SK-N-MC (cell line): Measurements from ENCODE around the gene TTBK1.

Experiments used
- EZH2 ChIP-seq: fragments of 200-600 bp; sonication (generic); IDR thresholded peaks from one replicate; pipeline ENCODE4 v1.6.1; 2017; ENCODE audit warnings: antibody characterized with exemption
- FOXP2 ChIP-seq: optimal IDR thresholded peaks from 2 replicates; pipeline ENCODE3; 2011; ENCODE audit warnings: mild to moderate bottlenecking, moderate library complexity; ENCODE audit not compliant: insufficient read depth; ENCODE audit errors: extremely low read length, control extremely low read depth

DNA sequence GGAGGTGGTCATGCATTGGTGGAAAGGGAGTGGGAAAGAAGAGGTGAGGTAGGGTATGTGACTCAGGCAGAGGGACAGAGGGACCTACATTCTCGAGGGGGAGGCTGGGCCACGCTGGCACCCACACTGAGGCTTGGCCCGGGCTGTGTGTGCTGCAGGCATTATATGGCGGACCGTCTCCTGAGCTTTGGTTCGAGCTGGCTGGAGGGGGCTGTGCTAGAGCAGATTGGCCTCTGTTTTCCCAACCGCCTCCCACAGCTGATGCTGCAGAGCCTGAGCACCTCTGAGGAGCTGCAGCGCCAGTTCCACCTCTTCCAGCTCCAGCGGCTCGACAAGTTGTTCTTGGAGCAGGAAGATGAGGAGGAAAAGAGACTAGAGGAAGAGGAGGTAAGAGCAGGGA lies 37.4 kb upstream of the TTBK1 start:
- TF ChIP-seq FOXP2: no peak
- no peak for TF ChIP-seq EZH2
